Chondrocyte (in vitro differentiated cells): ENCODE measurements around the gene NEK4. TPM values are rescaled to one million over a fixed set of nuclear protein-coding genes. Genes with fewer than 3 reads are reported as not detected.

ENCODE experiments used
- DNase-seq: peaks from one replicate; pipeline ENCODE4 v3.0.0; 2021; ENCODE audit warnings: mixed read lengths, low spot score
- H3K27ac Mint-ChIP-seq: one replicate; pipeline ENCODE4 v1.8.0; 2021; ENCODE audit warnings: mild to moderate bottlenecking, moderate library complexity, mixed read lengths; ENCODE audit not compliant: unreplicated experiment
- H3K27me3 Mint-ChIP-seq: 2 replicates; pipeline ENCODE4 v1.8.0; 2021; ENCODE audit warnings: low read depth, mixed read lengths
- H3K36me3 Mint-ChIP-seq: 2 replicates; pipeline ENCODE4 v1.8.0; 2021; ENCODE audit warnings: low read depth, mixed read lengths
- H3K4me1 Mint-ChIP-seq: 2 replicates; pipeline ENCODE4 v1.8.0; 2021; ENCODE audit warnings: low read depth, mild to moderate bottlenecking, mixed read lengths
- H3K4me3 Mint-ChIP-seq: one replicate; pipeline ENCODE4 v1.8.0; 2021; ENCODE audit warnings: mild to moderate bottlenecking, moderate library complexity, mixed read lengths; ENCODE audit not compliant: unreplicated experiment
- H3K9me3 Mint-ChIP-seq: 2 replicates; pipeline ENCODE4 v1.8.0; 2021; ENCODE audit warnings: low read depth, mixed read lengths
- total RNA-seq: library from RNA; stranded (reverse); gene quantifications from 3 replicates; pipeline ENCODE4 v1.2.1, GENCODE V29; 2021
- TF ChIP-seq, protein P1 (sequence below): fragments of 200-600 bp; sonication (generic); IDR thresholded peaks from 2 replicates; pipeline ENCODE4 v1.5.0; 2021; ENCODE audit warnings: antibody characterized with exemption, mild to moderate bottlenecking, moderate library complexity

Gene NEK4
- total RNA-seq, 1 donor from 2014 or later: 11.6 TPM

DNA sequence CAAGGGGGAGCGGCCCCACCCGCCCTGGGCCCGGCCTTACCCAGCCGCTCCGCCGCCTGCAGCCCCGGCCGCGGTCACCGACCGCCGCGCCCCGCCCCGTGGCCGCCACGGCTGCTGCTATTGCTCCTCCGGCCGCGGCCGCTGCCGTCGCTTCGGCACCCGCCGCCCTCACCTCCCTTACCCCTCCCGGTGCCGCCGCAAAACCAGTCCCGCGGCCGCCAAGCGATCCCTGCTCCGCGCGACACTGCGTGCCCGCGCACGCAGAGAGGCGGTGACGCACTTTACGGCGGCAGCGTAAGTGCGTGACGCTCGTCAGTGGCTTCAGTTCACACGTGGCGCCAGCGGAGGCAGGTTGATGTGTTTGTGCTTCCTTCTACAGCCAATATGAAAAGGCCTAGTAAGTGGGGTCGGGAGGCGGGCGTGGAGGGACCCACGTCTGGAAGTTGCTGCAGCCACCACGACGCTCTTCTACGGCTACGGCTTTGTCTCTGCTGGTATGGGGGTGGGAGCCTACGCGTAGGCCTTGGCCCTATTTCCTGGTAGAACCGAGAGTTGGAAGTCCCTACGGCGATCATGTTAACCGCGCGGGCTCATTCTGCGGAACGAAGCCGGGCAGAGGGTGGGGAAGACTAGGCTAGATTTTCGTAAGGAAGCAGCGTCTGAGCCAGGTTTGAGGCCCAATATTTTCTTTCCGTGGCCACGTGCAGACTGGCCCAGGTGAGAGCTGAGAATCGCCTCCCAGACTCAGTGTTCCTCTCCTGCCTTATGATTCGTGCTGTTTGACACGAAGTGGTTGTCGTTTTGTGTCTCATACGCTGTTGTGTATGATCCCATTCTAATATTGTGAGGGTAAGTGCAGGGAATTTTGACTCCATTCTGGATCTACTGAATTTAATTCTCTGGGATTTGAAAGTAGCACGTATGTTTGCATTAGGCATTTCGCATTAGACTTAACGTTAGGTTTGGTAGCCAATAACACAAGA lies 84.7 kb downstream of the NEK4 start, which contains the start of the genes GNL3 and PBRM1:
GNL3 (plus strand) TSS at position 324 of the 983 bp plus-strand sequence; CDS start at position 385, 61 bp downstream.
PBRM1 (minus strand) TSS at position 205 of the 983 bp plus-strand sequence.
- H3K27ac Mint-ChIP-seq: peak within 1 kb of the TSS; percentile 97
- peaks cover 25% of the 10 kb centered on the region for H3K36me3 Mint-ChIP-seq
- no peaks in the 10 kb centered on the region for H3K27me3 Mint-ChIP-seq
- TF ChIP-seq, protein P1, sequence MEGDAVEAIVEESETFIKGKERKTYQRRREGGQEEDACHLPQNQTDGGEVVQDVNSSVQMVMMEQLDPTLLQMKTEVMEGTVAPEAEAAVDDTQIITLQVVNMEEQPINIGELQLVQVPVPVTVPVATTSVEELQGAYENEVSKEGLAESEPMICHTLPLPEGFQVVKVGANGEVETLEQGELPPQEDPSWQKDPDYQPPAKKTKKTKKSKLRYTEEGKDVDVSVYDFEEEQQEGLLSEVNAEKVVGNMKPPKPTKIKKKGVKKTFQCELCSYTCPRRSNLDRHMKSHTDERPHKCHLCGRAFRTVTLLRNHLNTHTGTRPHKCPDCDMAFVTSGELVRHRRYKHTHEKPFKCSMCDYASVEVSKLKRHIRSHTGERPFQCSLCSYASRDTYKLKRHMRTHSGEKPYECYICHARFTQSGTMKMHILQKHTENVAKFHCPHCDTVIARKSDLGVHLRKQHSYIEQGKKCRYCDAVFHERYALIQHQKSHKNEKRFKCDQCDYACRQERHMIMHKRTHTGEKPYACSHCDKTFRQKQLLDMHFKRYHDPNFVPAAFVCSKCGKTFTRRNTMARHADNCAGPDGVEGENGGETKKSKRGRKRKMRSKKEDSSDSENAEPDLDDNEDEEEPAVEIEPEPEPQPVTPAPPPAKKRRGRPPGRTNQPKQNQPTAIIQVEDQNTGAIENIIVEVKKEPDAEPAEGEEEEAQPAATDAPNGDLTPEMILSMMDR: no peak
- H3K4me3 Mint-ChIP-seq: peak within 1 kb of the TSS; percentile 97
- H3K9me3 Mint-ChIP-seq: no peaks in the 10 kb centered on the region
- H3K4me1 Mint-ChIP-seq: peaks cover 68% of the 10 kb centered on the region
- peak; percentile 97 for DNase-seq

DNA sequence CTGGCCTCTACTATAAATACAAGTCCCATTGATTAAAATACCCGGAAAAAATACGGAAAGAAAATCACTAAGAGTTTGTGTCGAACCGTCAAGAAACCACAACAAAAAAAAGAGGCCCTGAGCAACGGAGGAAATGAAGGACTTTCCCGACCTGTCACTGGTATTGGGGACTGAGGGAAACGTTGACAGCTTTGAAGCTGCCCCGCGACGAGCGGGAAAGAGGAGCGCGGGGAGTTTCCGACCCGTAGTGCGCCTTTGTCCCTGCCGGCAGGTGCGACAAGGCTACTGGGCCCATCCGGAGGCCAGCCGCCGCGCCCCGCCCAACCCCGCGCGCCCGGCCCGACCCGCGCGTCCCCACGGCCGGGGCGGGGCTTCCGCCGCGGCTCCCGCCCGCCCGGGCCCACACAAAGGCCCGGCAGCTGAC lies 85.4 kb downstream of the NEK4 start:
- H3K4me1 Mint-ChIP-seq: peaks cover 67% of the 10 kb centered on the region
- no peaks in the 10 kb centered on the region for H3K27me3 Mint-ChIP-seq
- DNase-seq: no peak

DNA sequence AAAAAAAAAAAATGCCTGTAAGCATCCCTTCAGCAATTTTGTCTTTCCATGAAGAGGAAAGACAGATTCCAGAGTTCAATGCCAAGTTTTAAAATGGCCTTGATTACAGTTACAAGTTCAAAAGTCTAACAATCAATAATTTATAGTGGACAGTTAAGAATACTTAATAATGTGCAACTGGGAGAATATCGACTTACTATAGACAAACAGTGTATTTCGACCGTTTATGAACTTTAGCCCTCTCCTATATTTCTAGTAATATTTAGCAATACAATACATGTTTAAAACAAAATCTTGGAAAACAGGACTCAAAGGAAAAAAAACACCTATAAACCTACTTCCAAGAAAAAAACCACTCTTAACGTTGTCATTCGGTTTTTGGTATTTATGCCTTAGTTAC lies 86.6 kb downstream of the NEK4 start:
- Mint-ChIP-seq H3K27ac (peak overlapping the region; percentile 93), H3K27me3 (no peaks in the 10 kb centered on the region), H3K4me3 (peak overlapping the region; percentile 80), H3K9me3 (no peaks in the 10 kb centered on the region), H3K36me3 (peaks cover 14% of the 10 kb centered on the region), H3K4me1 (peaks cover 76% of the 10 kb centered on the region)
- DNase-seq: no peak
- TF ChIP-seq, protein P1: no peak

More for the DNA sequence above, 85.4 kb downstream of the NEK4 start:
- TF ChIP-seq, protein P1: no peak
- peak overlapping the region; percentile 93 for H3K27ac Mint-ChIP-seq
- H3K4me3 Mint-ChIP-seq: peak overlapping the region; percentile 80
- no peaks in the 10 kb centered on the region for H3K9me3 Mint-ChIP-seq
- H3K36me3 Mint-ChIP-seq: peaks cover 19% of the 10 kb centered on the region

DNA sequence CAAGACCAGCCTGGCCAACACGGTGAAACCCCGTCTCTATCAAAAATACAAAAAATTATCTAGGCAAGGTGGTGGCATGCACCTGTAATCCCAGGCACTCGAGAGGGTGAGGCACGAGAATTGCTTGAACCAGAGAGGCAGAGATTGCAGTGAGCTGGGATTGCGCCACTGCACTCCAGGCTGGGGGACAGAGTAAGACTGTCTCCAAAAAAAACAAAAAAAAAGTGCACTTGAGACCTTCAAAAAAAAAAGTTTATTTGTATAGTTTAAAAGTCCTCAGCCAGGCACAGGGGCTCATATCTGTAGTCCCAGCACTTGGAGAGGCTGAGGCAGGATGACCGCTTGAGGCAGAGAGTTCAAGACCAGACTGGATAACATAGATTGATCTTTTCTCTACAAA lies 87.1 kb downstream of the NEK4 start:
- peak overlapping the region; percentile 49 for H3K4me3 Mint-ChIP-seq
- DNase-seq: no peak
- H3K4me1 Mint-ChIP-seq: peaks cover 80% of the 10 kb centered on the region
- TF ChIP-seq, protein P1: no peak
- H3K9me3 Mint-ChIP-seq: no peaks in the 10 kb centered on the region
- peak overlapping the region; percentile 76 for H3K27ac Mint-ChIP-seq
- H3K36me3 Mint-ChIP-seq: peaks cover 14% of the 10 kb centered on the region
- H3K27me3 Mint-ChIP-seq: no peaks in the 10 kb centered on the region

GRCh38 chr3:52682016-52682415 lies 88.7 kb downstream of the NEK4 start:
- Mint-ChIP-seq H3K9me3 (no peaks in the 10 kb centered on the region), H3K36me3 (peaks cover 15% of the 10 kb centered on the region), H3K4me1 (peaks cover 67% of the 10 kb centered on the region), H3K4me3 (no peak overlapping the region), H3K27ac (peak overlapping the region; percentile 92), H3K27me3 (no peaks in the 10 kb centered on the region)
- TF ChIP-seq, protein P1: peak; percentile 69
- DNase-seq: no peak
